A549 (cell line): ENCODE measurements around the gene CXCR3. TPM values are rescaled to one million over a fixed set of nuclear protein-coding genes. Genes with fewer than 3 reads are reported as not detected.

ENCODE experiments used
- ATAC-seq, 2 experiments: fragments of 200-7000 bp in 1 of 2; fragments of >200 bp in 1 of 2; cut with Nextera tagmentation in 1 of 2; cut with Tn5 transposase in 1 of 2; 3 replicates each; pipeline versions ENCODE4 v1.8.0 to v1.9.1; 2018 to 2020; ENCODE audit warnings: mild to moderate bottlenecking in 1 of 2, moderate library complexity in 1 of 2
- CTCF ChIA-PET: fragments of 300-600 bp; sonication (Branson Sonifier 250); formaldehyde crosslinking; extraction: SDS; loops from one replicate; lab custom pipeline; 2021; ENCODE audit warnings: antibody characterized with exemption, inconsistent platforms; lab: Yijun Ruan, JAX
- POLR2A ChIA-PET: fragments of 350-600 bp; formaldehyde crosslinking; extraction: SDS; loops from one replicate; lab custom pipeline; 2021; ENCODE audit warnings: antibody characterized with exemption, inconsistent platforms; lab: Yijun Ruan, JAX
- DNase-seq, 2 experiments: peaks; one replicate each; pipeline versions ENCODE4 v3.0.0 to v3.0.0-alpha.2; 2011 to 2016; ENCODE audit warnings: low read depth in 1 of 2, low spot score in 1 of 2
- FAIRE-seq: peaks from 2 replicates; lab custom pipeline; 2011; peaks lifted over from hg19 to GRCh38; lab: Jason Lieb, UNC
- H3K27ac ChIP-seq, 2 experiments: fragments of >200 bp; sonication (Bioruptor Twin); formaldehyde crosslinking; 3 replicates each; pipeline ENCODE4 v1.5.1; 2016 to 2017
- H3K4me1 ChIP-seq: fragments of >200 bp; sonication (Bioruptor Twin); formaldehyde crosslinking; 3 replicates; pipeline ENCODE4 v1.6.1; 2016
- H3K4me2 ChIP-seq: fragments of >200 bp; sonication (Bioruptor Twin); formaldehyde crosslinking; 3 replicates; pipeline ENCODE4 v1.6.1; 2016
- H3K4me3 ChIP-seq: fragments of >200 bp; sonication (Bioruptor Twin); formaldehyde crosslinking; 3 replicates; pipeline ENCODE4 v1.5.1; 2016
- H3K9me3 ChIP-seq: fragments of >200 bp; sonication (Bioruptor Twin); formaldehyde crosslinking; 3 replicates; pipeline ENCODE4 v1.6.1; 2016
- BHLHE40 ChIP-seq: IDR thresholded peaks from 2 replicates; pipeline ENCODE4 v1.6.1; 2012; ENCODE audit warnings: low read depth, low read length, inconsistent platforms
- CBX2 ChIP-seq: fragments of 200-600 bp; sonication (generic); IDR thresholded peaks from 2 replicates; pipeline ENCODE4 v1.6.1; 2016; ENCODE audit warnings: low read depth, mild to moderate bottlenecking, borderline replicate concordance
- CBX8 ChIP-seq: fragments of 200-600 bp; sonication (generic); IDR thresholded peaks from 2 replicates; pipeline ENCODE4 v1.6.1; 2016
- CHD2 ChIP-seq: fragments of 150-350 bp; IDR thresholded peaks from 2 replicates; pipeline ENCODE4 v1.6.1; 2014; ENCODE audit warnings: low read length; ENCODE audit not compliant: partially characterized antibody
- E2F6 ChIP-seq: IDR thresholded peaks from 2 replicates; pipeline ENCODE4 v1.6.1; 2012; ENCODE audit warnings: low read depth, borderline replicate concordance
- EHF ChIP-seq: fragments of 250-450 bp; sonication (Bioruptor Pico); IDR thresholded peaks from 2 replicates; pipeline ENCODE4 v1.5.0; 2020; ENCODE audit warnings: mild to moderate bottlenecking
- ESRRA ChIP-seq: fragments of 150-350 bp; IDR thresholded peaks from 2 replicates; pipeline ENCODE4 v1.6.1; 2014; ENCODE audit warnings: mild to moderate bottlenecking, low read length, borderline replicate concordance
- FOSL2 ChIP-seq, 2 experiments: fragments of 450-650 bp in 1 of 2; fragments of >200 bp in 1 of 2; sonication (Bioruptor Twin) in 1 of 2; formaldehyde crosslinking; IDR thresholded peaks; 2 replicates each; pipeline versions ENCODE4 v1.5.0 to v1.6.1; 2016 to 2020; ENCODE audit warnings: mild to moderate bottlenecking in 1 of 2, moderate library complexity in 1 of 2
- GATA3 ChIP-seq: IDR thresholded peaks from 2 replicates; pipeline ENCODE4 v1.6.1; 2012; ENCODE audit warnings: borderline replicate concordance
- HDAC2 ChIP-seq: fragments of 200-600 bp; sonication (generic); IDR thresholded peaks from 2 replicates; pipeline ENCODE4 v1.6.1; 2016
- HES2 ChIP-seq: fragments of >200 bp; sonication (Bioruptor Twin); formaldehyde crosslinking; IDR thresholded peaks from 2 replicates; pipeline ENCODE4 v1.6.1; 2016
- HOXA7 ChIP-seq: fragments of 250-450 bp; sonication (Bioruptor Pico); IDR thresholded peaks from 2 replicates; pipeline ENCODE4 v1.5.0; 2020; ENCODE audit warnings: mild to moderate bottlenecking, moderate library complexity
- HOXB13 ChIP-seq: fragments of 250-450 bp; sonication (Bioruptor Pico); IDR thresholded peaks from 2 replicates; pipeline ENCODE4 v1.5.0; 2020; ENCODE audit warnings: low read depth, mild to moderate bottlenecking, moderate library complexity
- HOXB5 ChIP-seq: fragments of 250-450 bp; sonication (Bioruptor Pico); IDR thresholded peaks from 2 replicates; pipeline ENCODE4 v1.5.0; 2020; ENCODE audit warnings: mild to moderate bottlenecking, moderate library complexity
- JUN ChIP-seq, 2 experiments: fragments of >200 bp; sonication (Bioruptor Twin); formaldehyde crosslinking; IDR thresholded peaks; 2 replicates in 1 of 2; 3 replicates in 1 of 2; pipeline ENCODE4 v1.6.1; 2016 to 2017
- NFE2L2 ChIP-seq: fragments of 150-350 bp; conservative IDR thresholded peaks from 2 replicates; pipeline ENCODE4 v1.6.1; 2014; ENCODE audit warnings: low read length
- PBX3 ChIP-seq: IDR thresholded peaks from 2 replicates; pipeline ENCODE4 v1.6.1; 2012
- RNF2 ChIP-seq: fragments of 200-600 bp; sonication (generic); IDR thresholded peaks from 2 replicates; pipeline ENCODE4 v1.6.1; 2016; ENCODE audit warnings: low read depth, mild to moderate bottlenecking, antibody characterized with exemption, moderate library complexity, borderline replicate concordance
- SMC3 ChIP-seq: fragments of >200 bp; sonication (Bioruptor Twin); formaldehyde crosslinking; IDR thresholded peaks from 3 replicates; pipeline ENCODE4 v1.6.1; 2018; ENCODE audit warnings: inconsistent platforms
- SREBF2 ChIP-seq: fragments of 450-650 bp; IDR thresholded peaks from 2 replicates; pipeline ENCODE4 v1.6.1; 2014; ENCODE audit warnings: mild to moderate bottlenecking, moderate library complexity
- TP53 ChIP-seq: fragments of 250-450 bp; sonication (Bioruptor Pico); IDR thresholded peaks from 2 replicates; pipeline ENCODE4 v1.5.0; 2021; ENCODE audit warnings: mild to moderate bottlenecking, moderate library complexity
- ZC3H11A ChIP-seq: fragments of 450-650 bp; IDR thresholded peaks from 2 replicates; pipeline ENCODE4 v1.6.1; 2014; ENCODE audit warnings: antibody characterized with exemption, mild to moderate bottlenecking
- ZSCAN20 ChIP-seq: fragments of 250-450 bp; sonication (Bioruptor Pico); IDR thresholded peaks from 2 replicates; pipeline ENCODE4 v1.8.0; 2022; ENCODE audit warnings: mild to moderate bottlenecking, moderate library complexity
- WGBS: methylation state at CpG from one replicate; pipeline ENCODE4 v1.1.6; 2017; ENCODE audit errors: missing lambda C conversion rate; 5-methylcytosine and 5-hydroxymethylcytosine counted together
- polyA plus RNA-seq, 4 experiments: library from polyadenylated mRNA; depleted of rRNA in 3 of 4; stranded (reverse); fragments of >200 nt; fragmentation: RNase III in 1 of 4; extraction: RNeasy Plus Mini Kit Qiagen cat#74134 plus additional on column Dnase treatment in 1 of 4; gene quantifications; 2 replicates in 3 of 4; 3 replicates in 1 of 4; pipeline ENCODE4 v1.2.3, GENCODE V29; 2011 to 2017

Gene CXCR3
- polyA plus RNA-seq, 2 of the 4 experiments (the other 2 are of a cell fraction) = not detected

DNA sequence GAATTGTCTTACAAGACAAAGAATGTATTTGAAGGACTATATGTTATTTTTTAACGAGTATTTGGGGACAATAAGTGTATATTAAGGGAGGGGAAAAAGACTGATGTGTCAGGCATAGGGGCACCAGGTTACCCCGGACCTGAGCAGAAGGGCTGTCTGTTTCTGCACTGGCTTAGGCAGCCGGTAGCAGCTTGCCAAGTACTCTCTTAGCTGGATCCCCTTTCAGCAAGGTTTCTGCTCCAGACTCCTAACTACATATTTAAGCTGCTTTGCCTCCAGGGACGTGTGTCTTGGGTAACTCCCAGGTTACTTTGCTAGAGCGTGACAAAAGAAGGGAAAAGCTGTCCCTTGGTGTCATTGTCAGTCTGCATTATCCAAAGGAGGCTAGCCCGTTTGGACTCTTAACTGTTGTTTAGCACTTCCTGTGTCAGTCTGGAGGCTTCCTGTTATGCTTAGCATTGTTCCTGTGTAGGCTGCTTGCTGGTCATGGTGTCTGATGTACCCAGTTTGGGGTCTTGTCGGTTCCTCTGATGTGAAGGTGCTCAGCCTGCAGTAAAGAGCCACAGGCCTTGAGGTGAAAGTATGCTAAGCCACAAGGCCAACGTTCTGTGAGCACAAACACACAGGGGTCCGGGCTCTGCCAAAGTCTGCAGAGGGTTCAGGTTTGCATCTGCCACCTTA, 11.6 kb downstream of the CXCR3 start:
- Histone ChIP-seq H3K27ac (no peak overlapping the region), H3K4me3 (no peak overlapping the region), H3K4me2 (no peak overlapping the region), H3K9me3 (peaks cover 7% of the 10 kb centered on the region; the same call in 1 of the 3 replicates), H3K4me1 (no peaks in the 10 kb centered on the region)
- 75% methylated on average over 9 of the region's 9 CpGs for WGBS
- DNase-seq (no peak), FAIRE-seq (no peak), ATAC-seq (no peak)
- CTCF ChIA-PET = no interaction called here
- POLR2A ChIA-PET = no interaction called here
- TF ChIP-seq HOXB5 (CRISPR knock-in tag) = no peak
- TF ChIP-seq SREBF2 = no peak
- no peak for TF ChIP-seq CHD2

DNA sequence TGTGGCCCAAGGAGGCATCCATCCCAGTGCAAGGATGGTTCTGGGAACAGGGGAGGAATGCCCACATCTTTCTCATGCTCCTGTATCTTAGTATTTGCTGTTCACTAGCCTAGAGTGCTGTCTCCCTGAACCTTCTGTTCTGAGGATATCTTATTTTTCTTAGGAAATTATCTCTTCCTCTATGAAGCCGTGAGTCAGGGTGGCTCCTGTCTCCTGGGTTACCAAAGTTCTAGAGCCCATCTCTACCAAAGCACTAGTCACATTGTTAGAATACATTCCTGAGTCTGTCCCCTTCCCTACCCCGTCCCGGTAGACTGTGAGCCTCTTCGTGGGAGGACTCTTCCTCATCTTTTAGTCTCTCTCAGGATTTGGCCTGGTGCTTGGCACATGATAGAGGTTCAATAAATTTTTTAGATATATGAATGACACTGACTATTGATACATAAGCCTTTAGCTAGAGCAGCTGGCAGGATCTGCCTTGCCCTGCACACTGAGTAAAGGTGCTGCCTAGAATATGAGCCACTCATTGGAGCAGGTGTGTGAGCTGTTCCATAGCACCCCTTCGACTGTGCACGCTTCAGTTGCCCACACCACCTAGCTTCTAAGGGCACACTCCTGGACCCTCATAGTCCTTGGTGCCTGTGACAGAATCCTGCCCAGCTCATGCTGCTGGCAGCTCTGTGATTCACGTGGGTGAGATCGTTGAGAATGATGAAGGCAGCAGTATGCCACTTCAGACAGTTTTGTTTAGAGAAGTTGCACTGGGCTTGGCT, 13.3 kb downstream of the CXCR3 start:
- DNase-seq (no peak), FAIRE-seq (no peak), ATAC-seq (no peak)
- no peak overlapping the region for H3K4me2 ChIP-seq
- H3K4me3 ChIP-seq = no peak overlapping the region
- no peak for TF ChIP-seq GATA3
- TF ChIP-seq EHF (CRISPR knock-in tag) = no peak
- no peak for TF ChIP-seq TP53 (CRISPR knock-in tag)
- no peak for TF ChIP-seq HOXB13 (CRISPR knock-in tag)
- TF ChIP-seq HDAC2 = no peak
- no peak for TF ChIP-seq NFE2L2
- TF ChIP-seq HOXB5 (CRISPR knock-in tag) = no peak
- no peak for TF ChIP-seq ZC3H11A
- H3K27ac ChIP-seq = no peak overlapping the region
- H3K4me1 ChIP-seq = no peaks in the 10 kb centered on the region
- ChIA-PET POLR2A (no interaction called here), CTCF (no interaction called here)
- peaks cover 7% of the 10 kb centered on the region; the same call in 1 of the 3 replicates for H3K9me3 ChIP-seq
- WGBS = 96% methylated on average over 8 of the region's 8 CpGs

GRCh38 chrX:71604141-71604540, 14.2 kb downstream of the CXCR3 start:
- Histone ChIP-seq H3K4me1 (no peaks in the 10 kb centered on the region), H3K27ac (no peak overlapping the region), H3K4me3 (no peak overlapping the region), H3K4me2 (no peak overlapping the region), H3K9me3 (peaks cover 7% of the 10 kb centered on the region; the same call in 1 of the 3 replicates)
- CTCF ChIA-PET = no interaction called here
- DNase-seq (no peak), FAIRE-seq (no peak), ATAC-seq (no peak)
- WGBS = 81% methylated on average over 10 of the region's 10 CpGs
- POLR2A ChIA-PET = no interaction called here
- TF ChIP-seq HDAC2 = no peak
- no peak for TF ChIP-seq ZSCAN20
- TF ChIP-seq CBX8 = no peak
- no peak for TF ChIP-seq ESRRA
- no peak for TF ChIP-seq PBX3
- no peak for TF ChIP-seq TP53 (CRISPR knock-in tag)
- no peak for TF ChIP-seq BHLHE40
- TF ChIP-seq CHD2 = no peak
- no peak for TF ChIP-seq HOXB5 (CRISPR knock-in tag)
- TF ChIP-seq HOXA7 = no peak
- TF ChIP-seq JUN (IDR thresholded peaks at IDR 0.05) = no peak
- TF ChIP-seq E2F6 = no peak
- no peak for TF ChIP-seq CBX2
- TF ChIP-seq RNF2 = no peak
- TF ChIP-seq FOSL2 (IDR thresholded peaks at IDR 0.05) = no peak
- TF ChIP-seq FOSL2 (CRISPR knock-in tag; IDR thresholded peaks at IDR 0.05) = no peak
- no peak for TF ChIP-seq HES2
- no peak for TF ChIP-seq SMC3
